Astrocyte of the spinal cord (primary cell): ENCODE results near the gene AFM.

Source experiments
- DNase-seq: peaks from one replicate; pipeline ENCODE4 v3.0.0; 2011; ENCODE audit warnings: low read depth, low spot score
- H3K4me3 ChIP-seq: 2 replicates; pipeline ENCODE4 v1.5.1; 2011; ENCODE audit warnings: low read depth, mild to moderate bottlenecking, low read length, moderate library complexity
- CTCF ChIP-seq: IDR thresholded peaks from 2 replicates; pipeline ENCODE4 v1.5.1; 2012; ENCODE audit warnings: low read depth, mild to moderate bottlenecking, low read length, inconsistent platforms
- in situ Hi-C: cut with HindIII; loops from 2 replicates; pipeline ENCODE4 v1.10.0; 2017; ENCODE audit warnings: low sequenced_read_pairs

Gene AFM

GRCh38 chr4:73454920-73455319, 26.6 kb upstream of the AFM start:
- in situ Hi-C loops: no loop called here
- H3K4me3 ChIP-seq: no peak overlapping the region
- DNase-seq: no peak
- no peak for TF ChIP-seq CTCF

GRCh38 chr4:73456177-73457022, 25.1 kb upstream of the AFM start:
- no peak for TF ChIP-seq CTCF
- in situ Hi-C loops: no loop called here
- no peak for DNase-seq
- H3K4me3 ChIP-seq: no peak overlapping the region

- H3K4me3 ChIP-seq: no peak overlapping the region
- in situ Hi-C loops: no loop called here
- TF ChIP-seq CTCF: no peak
- DNase-seq: no peak
Measured at GRCh38 chr4:73458184-73459047, 23.1 kb upstream of the AFM start.

- H3K4me3 ChIP-seq: no peak overlapping the region
- no peak for DNase-seq
- TF ChIP-seq CTCF: no peak
- in situ Hi-C loops: no loop called here
Measured at GRCh38 chr4:73459048-73459421, 22.5 kb upstream of the AFM start.

- H3K4me3 ChIP-seq: no peak overlapping the region
- in situ Hi-C loops: no loop called here
- no peak for TF ChIP-seq CTCF
- no peak for DNase-seq
Measured at GRCh38 chr4:73460913-73461522, 20.5 kb upstream of the AFM start.

- no peak overlapping the region for H3K4me3 ChIP-seq
- DNase-seq: no peak
- in situ Hi-C loops: no loop called here
- no peak for TF ChIP-seq CTCF
Measured at GRCh38 chr4:73468170-73468569, 13.4 kb upstream of the AFM start.
